ENCODE measurements around the gene OR4C45. TPM values are rescaled to one million over a fixed set of nuclear protein-coding genes. Genes with fewer than 3 reads are reported as not detected.
A peak's percentile ranks its signal among the peaks of the same experiment; 100 is the strongest.
"Not testable (repeated sequence)": the region's sequence is repeated elsewhere in the genome, so short reads cannot be mapped to it uniquely, and the experiment has no call there.

OR4C45 gene
- total and polyA plus RNA-seq, 2 experiments from 2014 or later, result not detected

DNA sequence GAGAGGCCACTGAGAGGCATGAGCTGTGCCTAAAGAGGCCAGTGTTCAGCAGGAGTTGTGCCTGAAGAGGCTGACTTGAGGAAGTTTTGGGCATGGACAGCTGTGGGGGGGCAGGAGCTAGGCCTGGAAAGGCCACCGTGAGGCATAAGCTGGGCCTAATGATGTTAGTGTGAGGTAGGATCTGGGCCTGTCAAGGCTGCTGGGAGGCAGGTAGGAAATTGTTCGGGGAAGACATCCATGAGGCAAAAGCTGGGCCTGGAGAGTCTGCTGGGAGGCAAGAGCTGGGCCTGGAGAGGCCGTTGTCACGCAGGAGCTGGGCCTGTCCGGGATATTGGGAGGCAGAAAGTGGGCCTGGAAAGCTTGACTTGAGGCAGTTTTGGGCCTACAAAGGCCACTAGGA lies 44.9 kb downstream of the OR4C45 start:
- H4K20me1 ChIP-seq (ENCODE audit: insufficient read depth), result no peaks in the 10 kb centered on the region
- no peaks in the 10 kb centered on the region for H3F3A ChIP-seq (ENCODE audit: insufficient read depth)
- H3K4me3 ChIP-seq, result no peak overlapping the region
- no peak overlapping the region for H3K27ac ChIP-seq
- TF ChIP-seq EZH2 (IDR thresholded peaks at IDR 0.05; ENCODE audit: insufficient read depth, poor library complexity, severe bottlenecking) (no peak), EZH2phosphoT487 (IDR thresholded peaks at IDR 0.05; ENCODE audit: insufficient read depth, low read depth) (no peak)
- H3K36me3 ChIP-seq (ENCODE audit: low read depth), result no peaks in the 10 kb centered on the region
- H3K27me3 ChIP-seq (replicated peaks; ENCODE audit: insufficient read depth), result no peaks in the 10 kb centered on the region
- no peaks in the 10 kb centered on the region for H3K9me3 ChIP-seq (ENCODE audit: low read depth)
- DNase-seq, result no peak
- no peaks in the 10 kb centered on the region for H3K79me2 ChIP-seq (ENCODE audit: insufficient read depth)
- no peak overlapping the region for H3K4me2 ChIP-seq (ENCODE audit: unreplicated experiment)
- in situ Hi-C loops (cut with MboI), result no loop called here
- no peaks in the 10 kb centered on the region for H3K9me2 ChIP-seq (ENCODE audit: insufficient read depth)
- H3K9ac ChIP-seq, result no peak overlapping the region
- H3K4me1 ChIP-seq (ENCODE audit: insufficient read depth), result no peaks in the 10 kb centered on the region
- 25 to 40% methylated on average over 5 of the region's 5 CpGs for WGBS, 2 experiments (ENCODE audit: low coverage in 1 of 2, low lambda C conversion rate in 2 of 2, missing lambda C conversion rate in 2 of 2)
- no peak overlapping the region for H2AFZ ChIP-seq

DNA sequence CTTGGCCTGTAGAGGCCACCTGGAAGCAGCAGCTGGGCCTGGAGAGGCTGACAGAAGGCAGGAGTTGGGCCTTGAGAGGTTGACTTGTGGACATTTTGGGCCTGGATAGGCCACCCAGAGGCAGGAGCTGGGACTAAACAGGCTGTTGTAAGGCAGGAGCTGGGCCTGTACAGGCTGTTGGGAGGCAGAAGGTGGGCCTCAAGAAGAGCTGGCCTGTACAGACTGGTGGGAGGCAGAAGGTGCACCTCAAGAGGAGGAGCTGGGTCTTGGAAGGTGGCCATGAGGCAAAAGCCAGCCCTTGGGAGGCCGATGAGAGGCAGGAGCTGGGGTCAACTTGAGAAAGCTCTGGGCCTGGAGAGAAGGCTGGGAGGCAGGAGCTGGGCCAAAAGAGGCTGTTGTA lies 45.3 kb downstream of the OR4C45 start:
- no peak overlapping the region for H3K4me2 ChIP-seq (ENCODE audit: unreplicated experiment)
- H3K9ac ChIP-seq, result no peak overlapping the region
- no peak for DNase-seq
- H3F3A ChIP-seq (ENCODE audit: insufficient read depth), result no peaks in the 10 kb centered on the region
- no peaks in the 10 kb centered on the region for H4K20me1 ChIP-seq (ENCODE audit: insufficient read depth)
- 29 to 40% methylated on average over 1 of the region's 1 CpG for WGBS, 2 experiments (ENCODE audit: low coverage in 1 of 2, low lambda C conversion rate in 2 of 2, missing lambda C conversion rate in 2 of 2)
- H3K79me2 ChIP-seq (ENCODE audit: insufficient read depth), result no peaks in the 10 kb centered on the region
- no peaks in the 10 kb centered on the region for H3K27me3 ChIP-seq (replicated peaks; ENCODE audit: insufficient read depth)
- TF ChIP-seq EZH2 (IDR thresholded peaks at IDR 0.05; ENCODE audit: insufficient read depth, poor library complexity, severe bottlenecking) (no peak), EZH2phosphoT487 (IDR thresholded peaks at IDR 0.05; ENCODE audit: insufficient read depth, low read depth) (no peak)
- H3K27ac ChIP-seq, result no peak overlapping the region
- H3K4me3 ChIP-seq, result no peak overlapping the region
- no peaks in the 10 kb centered on the region for H3K9me3 ChIP-seq (ENCODE audit: low read depth)
- in situ Hi-C loops (cut with MboI), result no loop called here
- no peaks in the 10 kb centered on the region for H3K4me1 ChIP-seq (ENCODE audit: insufficient read depth)
- no peaks in the 10 kb centered on the region for H3K9me2 ChIP-seq (ENCODE audit: insufficient read depth)
- H2AFZ ChIP-seq, result no peak overlapping the region
- no peaks in the 10 kb centered on the region for H3K36me3 ChIP-seq (ENCODE audit: low read depth)

DNA sequence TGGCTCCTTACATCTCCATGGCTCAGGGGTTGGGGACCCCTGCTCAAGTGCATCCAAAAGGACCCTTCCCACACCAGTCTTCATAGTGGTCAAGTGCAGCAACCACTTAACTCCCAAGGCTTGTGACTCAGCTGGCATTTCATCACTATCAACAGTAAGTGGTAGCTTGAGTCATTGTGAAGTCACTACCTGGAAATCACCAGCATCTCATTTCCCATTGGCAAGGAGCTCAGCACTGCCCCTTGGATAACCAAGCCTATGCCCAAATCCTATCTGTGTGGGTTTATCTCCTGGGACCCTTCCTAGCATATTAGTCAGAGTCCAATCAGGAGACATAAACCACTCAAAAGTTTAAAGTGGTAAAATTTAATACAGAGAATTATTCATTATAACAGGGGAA lies 46.3 kb downstream of the OR4C45 start:
- in situ Hi-C loops (cut with MboI); H3F3A ChIP-seq (ENCODE audit: insufficient read depth); H3K4me3 ChIP-seq; H3K9ac ChIP-seq; H3K9me2 ChIP-seq (ENCODE audit: insufficient read depth); H3K9me3 ChIP-seq (ENCODE audit: low read depth); H4K20me1 ChIP-seq (ENCODE audit: insufficient read depth); H3K79me2 ChIP-seq (ENCODE audit: insufficient read depth); H2AFZ ChIP-seq; H3K4me1 ChIP-seq (ENCODE audit: insufficient read depth); H3K4me2 ChIP-seq (ENCODE audit: unreplicated experiment); H3K36me3 ChIP-seq (ENCODE audit: low read depth); H3K27me3 ChIP-seq (replicated peaks; ENCODE audit: insufficient read depth); H3K27ac ChIP-seq: not testable (repeated sequence)
- DNase-seq, result peak; percentile 47

DNA sequence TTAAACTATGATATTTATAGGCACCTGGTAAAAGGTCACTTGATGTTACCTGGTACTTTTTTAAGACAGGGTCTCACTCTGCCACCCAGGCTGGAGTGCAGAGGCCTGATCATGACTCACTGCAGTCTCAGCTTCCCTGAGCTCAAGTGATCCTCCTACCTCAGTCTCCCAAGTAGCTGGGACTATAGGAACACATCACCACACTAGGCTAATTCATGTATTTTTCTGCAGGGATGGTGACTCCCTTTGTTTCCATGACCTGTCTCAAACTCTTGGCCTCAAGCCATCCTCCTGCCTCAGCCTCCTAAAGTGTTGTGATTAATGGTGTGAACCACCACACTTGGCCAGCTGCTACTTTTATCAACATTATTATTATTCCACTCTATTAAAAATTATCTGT lies 47.6 kb downstream of the OR4C45 start:
- Histone ChIP-seq H4K20me1 (ENCODE audit: insufficient read depth) (no peaks in the 10 kb centered on the region), H3K9me2 (ENCODE audit: insufficient read depth) (no peaks in the 10 kb centered on the region), H3K4me2 (ENCODE audit: unreplicated experiment) (no peak overlapping the region), H3K9ac (no peak overlapping the region), H3K9me3 (ENCODE audit: low read depth) (no peaks in the 10 kb centered on the region), H3K4me1 (ENCODE audit: insufficient read depth) (no peaks in the 10 kb centered on the region), H3K27me3 (replicated peaks; ENCODE audit: insufficient read depth) (no peaks in the 10 kb centered on the region), H2AFZ (no peak overlapping the region), H3K79me2 (ENCODE audit: insufficient read depth) (no peaks in the 10 kb centered on the region), H3K27ac (no peak overlapping the region), H3F3A (ENCODE audit: insufficient read depth) (no peaks in the 10 kb centered on the region), H3K4me3 (no peak overlapping the region), H3K36me3 (ENCODE audit: low read depth) (no peaks in the 10 kb centered on the region)
- TF ChIP-seq EZH2 (IDR thresholded peaks at IDR 0.05; ENCODE audit: insufficient read depth, poor library complexity, severe bottlenecking), result no peak
- no peak for TF ChIP-seq EZH2phosphoT487 (IDR thresholded peaks at IDR 0.05; ENCODE audit: insufficient read depth, low read depth)
- in situ Hi-C loops (cut with MboI), result no loop called here
- no peak for DNase-seq

Other genes starting within 250 kb of the OR4C45 start
- gene OR4C13, start 80.5 kb upstream of the OR4C45 start, total RNA-seq (2014; rRNA removed; shearing (Covaris generic)), result not detected in 2 replicates
- gene OR4C13, start 80.5 kb upstream of the OR4C45 start, polyA plus RNA-seq (2016; fragmentation: Nextera tagmentation; extraction: Ambion mirVana), result not detected in 2 replicates
- gene OR4C12, start 50.3 kb upstream of the OR4C45 start, total RNA-seq (2014; rRNA removed; shearing (Covaris generic)), result not detected in 2 replicates
- gene OR4C12, start 50.3 kb upstream of the OR4C45 start, polyA plus RNA-seq (2016; fragmentation: Nextera tagmentation; extraction: Ambion mirVana), result not detected in 2 replicates

Data from GM23248 (cell line).